ENCODE results near the gene NDP. TPM values are rescaled to one million over a fixed set of nuclear protein-coding genes. Genes with fewer than 3 reads are reported as not detected.
"Not testable (repeated sequence)": the region's sequence is repeated elsewhere in the genome, so short reads cannot be mapped to it uniquely, and the experiment has no call there.

The NDP gene
- total RNA-seq, 2 experiments from 2014 or later = not detected

DNA sequence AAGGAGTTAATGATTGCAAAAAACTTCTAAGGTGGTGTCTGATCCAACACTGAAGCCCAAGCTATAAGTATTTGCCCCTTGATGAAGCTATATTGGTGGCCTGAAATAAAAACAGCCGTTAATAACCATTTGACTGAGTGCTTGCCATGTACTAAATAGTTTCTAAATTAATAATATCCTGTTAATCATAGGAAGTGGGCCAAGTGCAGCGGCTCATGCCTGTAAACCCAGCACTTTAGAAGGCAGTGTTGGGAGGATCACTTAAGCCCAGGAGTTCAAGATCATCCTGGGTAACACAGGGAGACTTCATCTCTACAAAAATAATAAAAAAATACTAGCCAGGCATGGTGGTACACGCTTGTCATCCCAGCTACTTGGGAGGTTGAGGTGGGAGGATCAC, 8.3 kb downstream of the NDP start:
- peaks cover 2% of the 10 kb centered on the region for H3K9me3 Mint-ChIP-seq
- intact Hi-C loops (cut with micrococcal nuclease) = no loop called here
- no peak overlapping the region for H3K4me3 Mint-ChIP-seq
- no peak overlapping the region for H3K27ac Mint-ChIP-seq
- no peaks in the 10 kb centered on the region for H3K4me1 Mint-ChIP-seq (ENCODE audit: low read depth)
- no peaks in the 10 kb centered on the region for H3K27me3 Mint-ChIP-seq (ENCODE audit: low read depth)
- DNase-seq = no peak
- no peaks in the 10 kb centered on the region for H3K36me3 Mint-ChIP-seq (ENCODE audit: low read depth)
- CTCF ChIA-PET = interaction anchor here (0.6 kb wide), 1 partner anchor 427 kb away, joined by 4 read pairs; no protein-coding TSS in a partner anchor

DNA sequence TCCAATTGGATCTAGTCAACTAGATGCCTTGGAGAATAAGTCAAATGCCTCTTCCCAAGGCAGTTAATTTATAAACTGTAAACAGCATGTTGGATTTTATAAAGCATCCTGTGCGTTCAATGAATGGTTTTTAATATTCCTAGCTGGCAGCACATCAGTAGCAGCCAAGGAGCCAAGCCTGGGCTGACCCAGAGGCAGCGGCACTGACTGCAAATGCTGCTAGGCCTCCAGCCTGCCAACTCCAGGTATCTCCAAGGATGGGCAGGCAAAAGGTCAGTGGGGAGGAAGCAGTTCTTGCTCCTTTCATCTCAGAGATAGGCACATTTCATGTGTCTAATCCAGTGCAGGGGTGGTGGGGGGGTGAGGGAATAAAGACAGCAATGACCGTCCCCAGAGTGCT, 9.5 kb downstream of the NDP start:
- Mint-ChIP-seq H3K4me1 (ENCODE audit: low read depth) (no peaks in the 10 kb centered on the region), H3K4me3 (no peak overlapping the region), H3K36me3 (ENCODE audit: low read depth) (no peaks in the 10 kb centered on the region), H3K9me3 (peaks cover 2% of the 10 kb centered on the region), H3K27me3 (ENCODE audit: low read depth) (no peaks in the 10 kb centered on the region), H3K27ac (no peak overlapping the region)
- CTCF ChIA-PET = no interaction called here
- intact Hi-C loops (cut with micrococcal nuclease) = no loop called here
- DNase-seq = no peak

DNA sequence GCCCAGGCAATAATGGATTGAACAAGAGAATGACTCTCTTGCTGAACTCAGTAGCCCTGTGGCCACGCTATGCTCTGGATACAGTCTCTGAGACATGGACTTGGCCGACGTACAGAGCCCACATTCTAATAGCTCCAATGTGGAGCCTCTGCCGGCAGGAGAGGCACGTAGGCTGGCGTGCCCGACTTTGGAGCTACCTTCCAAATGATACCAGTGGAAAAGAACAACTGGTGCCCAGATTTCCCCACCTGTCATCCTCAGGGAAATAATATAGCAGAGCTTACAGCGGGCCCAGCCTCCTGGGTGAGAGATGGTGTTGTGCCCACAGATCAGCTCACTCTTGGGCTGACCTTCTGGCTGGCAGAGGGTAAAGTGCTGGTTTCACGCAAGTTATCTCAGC, 10.6 kb downstream of the NDP start:
- intact Hi-C loops (cut with micrococcal nuclease) = no loop called here
- Mint-ChIP-seq H3K4me3 (no peak overlapping the region), H3K36me3 (ENCODE audit: low read depth) (no peaks in the 10 kb centered on the region), H3K27me3 (ENCODE audit: low read depth) (no peaks in the 10 kb centered on the region), H3K27ac (no peak overlapping the region), H3K4me1 (ENCODE audit: low read depth) (peaks cover 4% of the 10 kb centered on the region), H3K9me3 (peaks cover 2% of the 10 kb centered on the region)
- CTCF ChIA-PET = interaction anchor here (0.5 kb wide), 1 partner anchor 1141 kb away, joined by 4 read pairs; no protein-coding TSS in a partner anchor
- no peak for DNase-seq

DNA sequence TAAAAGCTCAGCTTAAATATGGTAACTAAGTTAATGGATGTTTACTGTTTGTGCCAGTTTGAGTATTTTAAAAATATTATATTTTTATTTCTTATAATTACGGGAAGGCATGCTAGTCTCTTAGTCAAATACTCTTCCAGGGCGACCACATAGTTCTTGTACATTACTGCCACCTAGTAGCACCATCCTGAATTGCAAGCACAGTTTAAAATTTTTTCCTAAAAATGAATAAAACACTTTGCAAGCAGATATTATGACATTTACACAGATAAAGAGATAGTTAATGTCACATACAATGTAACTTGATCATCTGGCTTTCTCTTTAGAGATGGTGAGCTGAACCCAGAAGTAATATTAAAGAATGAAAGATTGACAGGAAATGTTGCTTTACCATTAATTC, 11.5 kb downstream of the NDP start:
- H3K36me3 Mint-ChIP-seq (ENCODE audit: low read depth) = no peaks in the 10 kb centered on the region
- H3K27me3 Mint-ChIP-seq (ENCODE audit: low read depth) = no peaks in the 10 kb centered on the region
- peaks cover 4% of the 10 kb centered on the region for H3K4me1 Mint-ChIP-seq (ENCODE audit: low read depth)
- no peak overlapping the region for H3K4me3 Mint-ChIP-seq
- CTCF ChIA-PET = interaction anchor here (0.6 to 1.1 kb wide), 3 partner anchors 48 to 1465 kb away, joined by 3 to 5 read pairs (median 3); no protein-coding TSS in a partner anchor
- H3K9me3 Mint-ChIP-seq = peaks cover 2% of the 10 kb centered on the region
- H3K27ac Mint-ChIP-seq = no peak overlapping the region
- DNase-seq = no peak
- intact Hi-C loops (cut with micrococcal nuclease) = no loop called here

GRCh38 chrX:43958529-43958928, 14.7 kb downstream of the NDP start:
- Mint-ChIP-seq H3K27ac (no peak overlapping the region), H3K27me3 (ENCODE audit: low read depth) (no peaks in the 10 kb centered on the region), H3K4me3 (no peak overlapping the region), H3K36me3 (ENCODE audit: low read depth) (no peaks in the 10 kb centered on the region), H3K4me1 (ENCODE audit: low read depth) (peaks cover 4% of the 10 kb centered on the region), H3K9me3 (peaks cover 2% of the 10 kb centered on the region)
- DNase-seq = peak; percentile 12
- intact Hi-C loops (cut with micrococcal nuclease) = loop anchor here (1.0 to 5.0 kb wide), 4 partner anchors 68 to 585 kb away; no protein-coding TSS in a partner anchor
- CTCF ChIA-PET = interaction anchor here (0.6 to 2.3 kb wide), 9 partner anchors 9 to 717 kb away, joined by 3 to 26 read pairs (median 5); no protein-coding TSS in a partner anchor

GRCh38 chrX:43956034-43956433, 17.2 kb downstream of the NDP start:
- no peak overlapping the region for H3K27ac Mint-ChIP-seq
- H3K4me1 Mint-ChIP-seq (ENCODE audit: low read depth) = peaks cover 4% of the 10 kb centered on the region
- no peaks in the 10 kb centered on the region for H3K9me3 Mint-ChIP-seq
- CTCF ChIA-PET = no interaction called here
- DNase-seq = no peak
- H3K4me3 Mint-ChIP-seq = no peak overlapping the region
- intact Hi-C loops (cut with micrococcal nuclease) = loop anchor here (5.0 kb wide), 1 partner anchor 119 kb away; no protein-coding TSS in a partner anchor
- no peaks in the 10 kb centered on the region for H3K27me3 Mint-ChIP-seq (ENCODE audit: low read depth)
- H3K36me3 Mint-ChIP-seq (ENCODE audit: low read depth) = no peaks in the 10 kb centered on the region

DNA sequence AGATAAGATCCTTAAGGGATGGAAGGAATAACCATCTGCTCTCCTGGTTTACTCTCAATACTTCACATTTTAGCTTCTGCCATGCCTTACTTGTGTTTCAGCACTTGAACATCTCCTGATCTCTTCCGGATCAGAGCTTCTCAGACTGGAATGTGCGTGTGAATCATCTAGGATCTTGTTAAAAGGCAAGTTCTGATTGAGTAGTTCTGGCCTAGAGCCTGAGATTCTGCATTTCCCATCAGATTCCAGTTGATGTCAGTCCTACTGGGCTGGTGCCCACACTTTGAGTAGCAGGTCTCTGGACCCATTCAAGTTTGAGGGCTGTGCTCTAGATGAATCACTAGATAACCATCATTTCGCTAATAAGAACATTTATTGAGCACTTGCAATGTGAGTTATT, 20.0 kb downstream of the NDP start:
- Mint-ChIP-seq H3K4me1 (ENCODE audit: low read depth) (peaks cover 2% of the 10 kb centered on the region), H3K36me3 (ENCODE audit: low read depth) (no peaks in the 10 kb centered on the region), H3K27me3 (ENCODE audit: low read depth) (no peaks in the 10 kb centered on the region), H3K27ac (no peak overlapping the region), H3K9me3 (no peaks in the 10 kb centered on the region), H3K4me3 (no peak overlapping the region)
- intact Hi-C loops (cut with micrococcal nuclease) = no loop called here
- CTCF ChIA-PET = no interaction called here
- DNase-seq = no peak

GRCh38 chrX:43949669-43950068, 23.5 kb downstream of the NDP start:
- H3K4me1 Mint-ChIP-seq (ENCODE audit: low read depth) = peaks cover 2% of the 10 kb centered on the region
- H3K9me3 Mint-ChIP-seq = no peaks in the 10 kb centered on the region
- no peak overlapping the region for H3K27ac Mint-ChIP-seq
- intact Hi-C loops (cut with micrococcal nuclease) = no loop called here
- H3K27me3 Mint-ChIP-seq (ENCODE audit: low read depth) = no peaks in the 10 kb centered on the region
- peak; percentile 44 for DNase-seq
- CTCF ChIA-PET = interaction anchor here (1.2 to 1.6 kb wide), 3 partner anchors 9 to 76 kb away, joined by 3 to 6 read pairs (median 4); no protein-coding TSS in a partner anchor
- H3K36me3 Mint-ChIP-seq (ENCODE audit: low read depth) = no peaks in the 10 kb centered on the region
- no peak overlapping the region for H3K4me3 Mint-ChIP-seq

DNA sequence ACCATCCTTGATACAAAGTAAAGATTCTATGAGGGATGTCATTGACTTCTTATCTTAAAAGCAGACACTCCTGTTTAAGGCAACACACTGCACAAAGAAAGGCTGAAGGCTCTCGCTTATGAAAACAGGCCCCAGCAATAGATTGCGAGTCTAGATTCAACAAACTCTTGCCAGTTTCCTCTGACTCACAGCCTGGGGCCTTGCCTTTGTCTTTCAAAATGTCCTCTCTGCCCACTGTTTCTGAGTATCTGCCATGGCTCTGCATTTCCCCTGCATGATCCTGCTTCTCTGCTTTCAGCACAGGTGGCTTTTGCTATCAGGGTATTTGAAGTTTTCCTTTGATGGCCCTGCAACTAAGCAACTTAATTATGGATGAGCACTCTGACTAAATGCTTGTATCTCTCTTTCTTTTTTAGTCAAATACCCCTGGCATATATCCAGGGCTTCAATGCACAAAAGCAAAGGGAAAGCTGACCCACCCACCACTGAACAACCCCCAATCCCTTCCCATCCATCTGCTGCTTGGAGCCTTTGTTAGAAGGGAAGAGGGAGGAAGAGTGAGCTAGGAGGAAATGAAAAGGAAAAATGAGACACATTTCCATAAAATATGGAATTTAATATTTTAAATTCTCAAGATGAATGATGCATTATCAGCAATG, 32.2 kb downstream of the NDP start:
- Mint-ChIP-seq H3K27ac (no peak overlapping the region), H3K4me3 (no peak overlapping the region), H3K4me1 (ENCODE audit: low read depth) (no peaks in the 10 kb centered on the region), H3K9me3 (no peaks in the 10 kb centered on the region), H3K27me3 (ENCODE audit: low read depth) (no peaks in the 10 kb centered on the region), H3K36me3 (ENCODE audit: low read depth) (no peaks in the 10 kb centered on the region)
- DNase-seq = peak; percentile 4
- intact Hi-C loops (cut with micrococcal nuclease) = no loop called here
- CTCF ChIA-PET = interaction anchor here (1.4 kb wide), 1 partner anchor 10 kb away, joined by 4 read pairs; no protein-coding TSS in a partner anchor

DNA sequence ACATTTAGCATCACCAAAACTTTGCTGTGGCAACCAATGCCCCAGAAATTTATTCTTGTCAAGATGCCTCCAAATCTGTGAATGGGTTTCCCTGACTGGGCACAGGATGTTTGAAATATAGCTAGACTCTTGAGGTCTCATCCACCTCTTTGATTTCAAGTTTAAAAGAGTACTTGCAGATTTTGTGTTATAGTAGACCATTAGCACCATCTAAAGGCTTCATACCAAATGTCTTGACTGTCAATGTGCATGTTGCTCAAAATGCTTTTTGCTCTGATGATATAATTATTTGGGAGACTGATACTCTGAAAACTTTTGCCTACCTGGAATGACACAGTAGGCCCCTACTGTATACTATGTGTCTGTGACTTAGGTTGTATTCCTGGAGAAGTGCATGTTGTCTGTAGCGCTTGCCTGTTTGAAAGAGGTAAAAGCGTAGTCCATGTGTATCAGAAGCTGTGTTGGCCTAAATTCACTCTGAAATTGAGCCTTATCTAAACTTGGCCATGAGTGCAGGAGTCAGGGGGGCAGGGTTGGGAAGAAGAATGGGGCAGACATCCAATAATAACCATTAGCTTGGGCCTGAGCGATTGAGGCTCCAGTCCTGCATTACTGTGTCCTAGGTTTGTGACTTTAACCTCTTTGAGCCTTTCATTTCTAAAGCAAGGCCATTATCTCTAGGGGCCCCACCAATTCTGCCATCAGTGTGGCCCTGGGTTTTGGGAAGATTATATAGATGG, 33.8 kb downstream of the NDP start:
- no peaks in the 10 kb centered on the region for H3K27me3 Mint-ChIP-seq (ENCODE audit: low read depth)
- no peak overlapping the region for H3K27ac Mint-ChIP-seq
- no peak overlapping the region for H3K4me3 Mint-ChIP-seq
- H3K36me3 Mint-ChIP-seq (ENCODE audit: low read depth) = no peaks in the 10 kb centered on the region
- H3K4me1 Mint-ChIP-seq (ENCODE audit: low read depth) = no peaks in the 10 kb centered on the region
- DNase-seq = no peak
- intact Hi-C loops (cut with micrococcal nuclease) = loop anchor here (5.0 kb wide), 1 partner anchor 102 kb away; no protein-coding TSS in a partner anchor
- no peaks in the 10 kb centered on the region for H3K9me3 Mint-ChIP-seq
- CTCF ChIA-PET = interaction anchor here (1.4 kb wide), 1 partner anchor 11 kb away, joined by 4 read pairs; no protein-coding TSS in a partner anchor

GRCh38 chrX:43922032-43922431, 51.2 kb downstream of the NDP start:
- H3K27me3 Mint-ChIP-seq (ENCODE audit: low read depth); CTCF ChIA-PET; H3K27ac Mint-ChIP-seq; H3K4me1 Mint-ChIP-seq (ENCODE audit: low read depth); H3K4me3 Mint-ChIP-seq; H3K36me3 Mint-ChIP-seq (ENCODE audit: low read depth); H3K9me3 Mint-ChIP-seq; DNase-seq; intact Hi-C loops (cut with micrococcal nuclease): not testable (repeated sequence)

DNA sequence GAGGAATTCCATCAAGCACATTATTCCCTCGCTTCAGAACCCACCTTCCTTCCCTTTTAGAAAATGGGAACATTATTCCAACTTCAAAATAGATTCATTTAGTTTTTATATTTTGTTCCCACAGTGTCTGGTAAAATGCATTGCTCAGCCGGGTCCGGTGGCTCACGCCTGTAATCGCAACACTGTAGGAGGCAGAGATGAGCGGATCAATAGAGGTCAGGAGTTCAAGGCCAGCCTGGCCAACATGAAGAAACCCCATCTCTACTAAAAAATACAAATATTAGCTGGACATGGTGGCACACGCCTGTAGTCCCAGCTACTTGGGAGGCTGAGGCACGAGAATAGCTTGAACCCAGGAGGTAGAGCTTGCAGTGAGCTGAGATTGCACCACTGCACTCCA, 62.4 kb downstream of the NDP start:
- CTCF ChIA-PET = interaction anchor here (0.7 kb wide), 1 partner anchor 310 kb away, joined by 5 read pairs; no protein-coding TSS in a partner anchor

More for the DNA sequence above, 62.4 kb downstream of the NDP start:
- H3K4me3 Mint-ChIP-seq; H3K27me3 Mint-ChIP-seq (ENCODE audit: low read depth); DNase-seq; H3K36me3 Mint-ChIP-seq (ENCODE audit: low read depth); H3K27ac Mint-ChIP-seq; H3K4me1 Mint-ChIP-seq (ENCODE audit: low read depth); intact Hi-C loops (cut with micrococcal nuclease); H3K9me3 Mint-ChIP-seq: not testable (repeated sequence)

All from activated naive CD4-positive, alpha-beta T cell treated with anti-CD3 and anti-CD28 coated beads for 36 hours (primary cell).